Caco-2 (cell line): ENCODE measurements around the gene KIRREL3. TPM values are rescaled to one million over a fixed set of nuclear protein-coding genes. Genes with fewer than 3 reads are reported as not detected.

Experiments
- BruUV-seq: library from RNA; stranded (reverse); fragments of 400-500 nt; replicated peaks from 2 replicates; lab custom pipeline; 2021; lab: Mats Ljungman, UMichigan
- CTCF ChIA-PET: fragments of 300-600 bp; sonication (Branson Sonifier 250); formaldehyde crosslinking; loops from one replicate; lab custom pipeline; 2022; ENCODE audit warnings: antibody characterized with exemption; lab: Charles Lee
- POLR2A ChIA-PET: fragments of 300-600 bp; sonication (Branson Sonifier 250); formaldehyde crosslinking; loops from one replicate; lab custom pipeline; 2022; ENCODE audit warnings: antibody characterized with exemption; lab: Charles Lee
- DNase-seq, 2 experiments: peaks; one replicate each; pipeline versions ENCODE4 v3.0.0 to v3.0.0-alpha.2; 2020 to 2022
- H3K27me3 ChIP-seq: replicated peaks from 2 replicates; pipeline ENCODE4 v1.6.0; 2011; ENCODE audit warnings: low read length; ENCODE audit not compliant: control insufficient read depth, insufficient read depth
- H3K36me3 ChIP-seq: 2 replicates; pipeline ENCODE4 v1.5.1; 2011; ENCODE audit warnings: low read length; ENCODE audit not compliant: control insufficient read depth, insufficient read depth
- H3K4me1 ChIP-seq: fragments of 250-450 bp; sonication (Bioruptor Pico); 2 replicates; pipeline ENCODE4 v1.5.1; 2020; ENCODE audit warnings: mild to moderate bottlenecking
- H3K4me3 ChIP-seq: 2 replicates; pipeline ENCODE4 v1.5.1; 2011; ENCODE audit warnings: low read depth, mild to moderate bottlenecking, control low read depth, low read length
- H3K9me3 ChIP-seq: fragments of 250-450 bp; sonication (Bioruptor Pico); 2 replicates; pipeline ENCODE4 v1.5.1; 2020; ENCODE audit warnings: mild to moderate bottlenecking, moderate library complexity
- H3K27ac Mint-ChIP-seq: one replicate; pipeline ENCODE4 v1.8.0; 2022; ENCODE audit warnings: mixed read lengths; ENCODE audit not compliant: unreplicated experiment
- H3K27me3 Mint-ChIP-seq: one replicate; pipeline ENCODE4 v1.8.0; 2022; ENCODE audit warnings: mixed read lengths; ENCODE audit not compliant: insufficient read depth, unreplicated experiment
- H3K36me3 Mint-ChIP-seq: one replicate; pipeline ENCODE4 v1.8.0; 2022; ENCODE audit warnings: mild to moderate bottlenecking, mixed read lengths; ENCODE audit not compliant: insufficient read depth, unreplicated experiment
- H3K4me1 Mint-ChIP-seq: one replicate; pipeline ENCODE4 v1.8.0; 2022; ENCODE audit warnings: low read depth, mixed read lengths; ENCODE audit not compliant: unreplicated experiment
- H3K4me3 Mint-ChIP-seq: one replicate; pipeline ENCODE4 v1.8.0; 2022; ENCODE audit warnings: mild to moderate bottlenecking, moderate library complexity, mixed read lengths; ENCODE audit not compliant: unreplicated experiment
- H3K9me3 Mint-ChIP-seq: one replicate; pipeline ENCODE4 v1.8.0; 2022; ENCODE audit warnings: mixed read lengths; ENCODE audit not compliant: unreplicated experiment
- CTCF ChIP-seq, 2 experiments: fragments of 200-600 bp in 1 of 2; IDR thresholded peaks; 1 replicate in 1 of 2; 2 replicates in 1 of 2; pipeline versions ENCODE4 v1.5.1 to v1.8.0; 2011 to 2022; ENCODE audit warnings: antibody characterized with exemption in 1 of 2, control low read depth in 1 of 2, inconsistent platforms in 1 of 2, low read depth in 1 of 2, low read length in 1 of 2, mild to moderate bottlenecking in 1 of 2, moderate library complexity in 1 of 2; ENCODE audit not compliant: insufficient read depth in 1 of 2, severe bottlenecking in 1 of 2, unreplicated experiment in 1 of 2
- intact Hi-C: fragments of 100-400 bp; cut with micrococcal nuclease; formaldehyde crosslinking; loops from one replicate; pipeline ENCODE4 v1.10.0; 2022; ENCODE audit not compliant: unreplicated experiment
- total RNA-seq: library from RNA; stranded (reverse); gene quantifications from 2 replicates; pipeline ENCODE4 v1.2.3, GENCODE V29; 2022

The KIRREL3 gene
- total RNA-seq, 1 experiment from 2014 or later = not detected

GRCh38 chr11:126624506-126624905, 376.1 kb downstream of the KIRREL3 start:
- ChIA-PET POLR2A (no interaction called here), CTCF (no interaction called here)
- Histone ChIP-seq H3K4me3 (no peak overlapping the region), H3K4me1 (no peaks in the 10 kb centered on the region), H3K9me3 (no peaks in the 10 kb centered on the region), H3K36me3 (no peaks in the 10 kb centered on the region), H3K27me3 (peaks cover 1% of the 10 kb centered on the region; the same call in 1 of the 2 replicates)
- TF ChIP-seq CTCF (IDR thresholded peaks at IDR 0.05; ENCODE audit: insufficient read depth in 1 of 2, low read depth in 1 of 2, low read length in 1 of 2, severe bottlenecking in 1 of 2, unreplicated experiment in 1 of 2) = no peak
- BruUV-seq = no TSS peak
- Mint-ChIP-seq H3K4me3 (no peak overlapping the region), H3K36me3 (no peaks in the 10 kb centered on the region), H3K27me3 (peaks cover 26% of the 10 kb centered on the region), H3K27ac (no peak overlapping the region), H3K4me1 (no peaks in the 10 kb centered on the region), H3K9me3 (no peaks in the 10 kb centered on the region)
- DNase-seq = no peak
- intact Hi-C loops = no loop called here

GRCh38 chr11:126619516-126619915, 381.1 kb downstream of the KIRREL3 start:
- Histone ChIP-seq H3K27me3 (peaks cover 1% of the 10 kb centered on the region; the same call in 1 of the 2 replicates), H3K9me3 (no peaks in the 10 kb centered on the region), H3K4me1 (no peaks in the 10 kb centered on the region), H3K36me3 (no peaks in the 10 kb centered on the region), H3K4me3 (no peak overlapping the region)
- no peak overlapping the region for H3K27ac Mint-ChIP-seq
- TF ChIP-seq CTCF (IDR thresholded peaks at IDR 0.05; ENCODE audit: insufficient read depth in 1 of 2, low read depth in 1 of 2, low read length in 1 of 2, severe bottlenecking in 1 of 2, unreplicated experiment in 1 of 2) = no peak
- DNase-seq = no peak
- H3K27me3 Mint-ChIP-seq = peaks cover 25% of the 10 kb centered on the region
- POLR2A ChIA-PET = no interaction called here
- H3K4me3 Mint-ChIP-seq = no peak overlapping the region
- intact Hi-C loops = no loop called here
- no peaks in the 10 kb centered on the region for H3K9me3 Mint-ChIP-seq
- no peaks in the 10 kb centered on the region for H3K36me3 Mint-ChIP-seq
- CTCF ChIA-PET = no interaction called here
- BruUV-seq = no TSS peak
- H3K4me1 Mint-ChIP-seq = no peaks in the 10 kb centered on the region

GRCh38 chr11:126615845-126616244, 384.7 kb downstream of the KIRREL3 start:
- H3K27me3 ChIP-seq = no peaks in the 10 kb centered on the region; the same call in 1 of the 2 replicates
- no TSS peak for BruUV-seq
- Mint-ChIP-seq H3K4me3 (no peak overlapping the region), H3K27ac (no peak overlapping the region), H3K4me1 (no peaks in the 10 kb centered on the region), H3K27me3 (peaks cover 33% of the 10 kb centered on the region), H3K36me3 (no peaks in the 10 kb centered on the region), H3K9me3 (no peaks in the 10 kb centered on the region)
- no peak for DNase-seq
- no peak for TF ChIP-seq CTCF (IDR thresholded peaks at IDR 0.05; ENCODE audit: insufficient read depth in 1 of 2, low read depth in 1 of 2, low read length in 1 of 2, severe bottlenecking in 1 of 2, unreplicated experiment in 1 of 2)
- ChIA-PET CTCF (no interaction called here), POLR2A (no interaction called here)
- no peaks in the 10 kb centered on the region for H3K9me3 ChIP-seq
- no peaks in the 10 kb centered on the region for H3K4me1 ChIP-seq
- no peak overlapping the region for H3K4me3 ChIP-seq
- no peaks in the 10 kb centered on the region for H3K36me3 ChIP-seq
- intact Hi-C loops = no loop called here
